ENCODE measurements around the gene LRRFIP1. TPM values are rescaled to one million over a fixed set of nuclear protein-coding genes. Genes with fewer than 3 reads are reported as not detected.
A peak's percentile ranks its signal among the peaks of the same experiment; 100 is the strongest.

Gene LRRFIP1
- total RNA-seq, 4 donors from 2014 or later: 142 to 213 (median 191) TPM

GRCh38 chr2:237672731-237673129 is 45.3 kb downstream of the LRRFIP1 start:
- H3K36me3 ChIP-seq: no peaks in the 10 kb centered on the region
- peak overlapping the region in 2 of 4 donors; percentile 78 to 82 for H3K27ac ChIP-seq (replicated peaks in 1 of 4)
- intact Hi-C loops (cut with DNase I): loop anchor here (5.0 kb wide), 1 partner anchor 75 kb away; no protein-coding TSS in a partner anchor

GRCh38 chr2:237673130-237674001 is 46.0 kb downstream of the LRRFIP1 start:
- H3K27ac ChIP-seq (replicated peaks in 1 of 4): peak overlapping the region; percentile 78 to 87 (median 82)
- 70% methylated on average over 39 of the region's 39 CpGs for WGBS
- no peaks in the 10 kb centered on the region for H3K27me3 ChIP-seq
- TF ChIP-seq POLR2A (IDR thresholded peaks at IDR 0.05; ENCODE audit: low read depth): no peak
- peak; percentile 59 to 66 (median 63) for TF ChIP-seq CTCF (IDR thresholded peaks at IDR 0.05)
- DNase-seq (ENCODE audit: extremely low spot score): no peak
- H3K4me1 ChIP-seq: peaks cover 75 to 88% (median 81%) of the 10 kb centered on the region in 4 donors
- H3K36me3 ChIP-seq: no peaks in the 10 kb centered on the region
- intact Hi-C loops (cut with DNase I): loop anchor here (5.0 kb wide), 1 partner anchor 74 kb away; no protein-coding TSS in a partner anchor
- peak overlapping the region; percentile 15 to 43 (median 28) for H3K4me3 ChIP-seq
- H3K9me3 ChIP-seq: no peaks in the 10 kb centered on the region

More at GRCh38 chr2:237672731-237673129, 45.3 kb downstream of the LRRFIP1 start:
- TF ChIP-seq EP300 (IDR thresholded peaks at IDR 0.05) (no peak), POLR2AphosphoS5 (IDR thresholded peaks at IDR 0.05) (no peak), POLR2A (IDR thresholded peaks at IDR 0.05; ENCODE audit: low read depth) (no peak), CTCF (IDR thresholded peaks at IDR 0.05) (no peak)
- DNase-seq (ENCODE audit: extremely low spot score): no peak
- Histone ChIP-seq H3K4me1 (peaks cover 68 to 88% (median 74%) of the 10 kb centered on the region in 4 donors), H3K27me3 (no peaks in the 10 kb centered on the region), H3K9me3 (no peaks in the 10 kb centered on the region), H3K4me3 (no peak overlapping the region)
- 82% methylated on average over 8 of the region's 8 CpGs for WGBS

- no peaks in the 10 kb centered on the region for H3K9me3 ChIP-seq
- TF ChIP-seq CTCF (IDR thresholded peaks at IDR 0.05): no peak
- peak; percentile 72 to 85 for TF ChIP-seq POLR2AphosphoS5 (IDR thresholded peaks at IDR 0.05)
- no peak for TF ChIP-seq POLR2A (IDR thresholded peaks at IDR 0.05; ENCODE audit: low read depth)
- peak; percentile 68 for TF ChIP-seq EP300 (IDR thresholded peaks at IDR 0.05)
- H3K27ac ChIP-seq (replicated peaks in 1 of 4): peak overlapping the region; percentile 78 to 87 (median 82)
- peak overlapping the region; percentile 36 to 45 (median 37) for H3K4me3 ChIP-seq
- intact Hi-C loops (cut with DNase I): loop anchor here (5.0 kb wide), 1 partner anchor 72 kb away; no protein-coding TSS in a partner anchor
- 8% methylated on average over 17 of the region's 17 CpGs for WGBS
- H3K27me3 ChIP-seq: no peaks in the 10 kb centered on the region
- H3K36me3 ChIP-seq: no peaks in the 10 kb centered on the region
- peaks cover 71 to 84% (median 78%) of the 10 kb centered on the region in 4 donors for H3K4me1 ChIP-seq
- no peak for DNase-seq (ENCODE audit: extremely low spot score)
Measured at GRCh38 chr2:237674731-237675276, 47.4 kb downstream of the LRRFIP1 start.

GRCh38 chr2:237675316-237675715 is 47.9 kb downstream of the LRRFIP1 start:
- H3K4me1 ChIP-seq: peaks cover 66 to 80% (median 73%) of the 10 kb centered on the region in 4 donors
- H3K27me3 ChIP-seq: no peaks in the 10 kb centered on the region
- DNase-seq (ENCODE audit: extremely low spot score): no peak
- TF ChIP-seq CTCF (IDR thresholded peaks at IDR 0.05): no peak
- TF ChIP-seq POLR2A (IDR thresholded peaks at IDR 0.05; ENCODE audit: low read depth): no peak
- TF ChIP-seq POLR2AphosphoS5 (IDR thresholded peaks at IDR 0.05): no peak
- TF ChIP-seq EP300 (IDR thresholded peaks at IDR 0.05): no peak
- intact Hi-C loops (cut with DNase I): no loop called here
- H3K36me3 ChIP-seq: no peaks in the 10 kb centered on the region
- no peaks in the 10 kb centered on the region for H3K9me3 ChIP-seq
- WGBS: 28% methylated on average over 5 of the region's 5 CpGs
- peak overlapping the region; percentile 78 to 87 (median 82) for H3K27ac ChIP-seq (replicated peaks in 1 of 4)
- peak overlapping the region; percentile 36 to 45 (median 37) for H3K4me3 ChIP-seq

Data from esophagus muscularis mucosa (tissue), 4 donors.